Brain microvascular endothelial cell (primary cell): ENCODE data around the gene HCK.

Source experiments
- DNase-seq: peaks from one replicate; pipeline ENCODE4 v3.0.0-alpha.2; 2020
- H3K27ac ChIP-seq: fragments of 250-450 bp; sonication (Bioruptor Pico); 2 replicates; pipeline ENCODE4 v1.5.1; 2020; ENCODE audit warnings: mild to moderate bottlenecking, moderate library complexity
- H3K27me3 ChIP-seq: fragments of 250-450 bp; sonication (Bioruptor Pico); replicated peaks from 2 replicates; pipeline ENCODE4 v1.5.1; 2020; ENCODE audit warnings: mild to moderate bottlenecking
- H3K36me3 ChIP-seq: fragments of 250-450 bp; sonication (Bioruptor Pico); replicated peaks from 2 replicates; pipeline ENCODE4 v1.5.1; 2020; ENCODE audit warnings: mild to moderate bottlenecking
- H3K4me3 ChIP-seq: 2 replicates; pipeline ENCODE4 v1.5.1; 2011; ENCODE audit warnings: low read depth, mild to moderate bottlenecking, control low read depth, low read length, moderate library complexity
- in situ Hi-C: cut with HindIII; loops from 2 replicates; pipeline ENCODE4 v1.10.0; 2017; ENCODE audit warnings: low sequenced_read_pairs, low pct_ligation_motif_present
- TF ChIP-seq, protein P1 (sequence below): IDR thresholded peaks from 2 replicates; pipeline ENCODE4 v1.5.1; 2011; ENCODE audit warnings: low read depth, mild to moderate bottlenecking, moderate library complexity, low read length, control low read depth, inconsistent platforms; ENCODE audit errors: missing control alignments

HCK gene

DNA sequence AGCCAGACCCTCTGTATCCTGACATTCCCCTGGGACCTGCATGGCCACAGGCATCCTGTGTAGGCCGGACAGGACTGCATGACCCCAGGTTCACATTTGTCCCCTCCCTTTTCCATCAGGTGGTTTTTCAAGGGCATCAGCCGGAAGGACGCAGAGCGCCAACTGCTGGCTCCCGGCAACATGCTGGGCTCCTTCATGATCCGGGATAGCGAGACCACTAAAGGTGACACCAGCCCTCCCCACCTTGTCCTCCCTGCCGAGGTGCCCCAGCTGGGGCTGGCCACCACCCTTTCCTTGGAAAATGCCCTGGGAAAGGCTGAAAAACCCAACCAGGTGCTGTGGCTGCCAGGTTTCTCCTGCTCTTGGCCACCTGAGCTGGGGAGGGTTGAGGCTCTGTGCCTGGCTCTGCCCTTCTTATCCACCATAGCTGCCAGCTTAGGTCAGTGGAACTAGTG lies 27.6 kb downstream of the HCK start:
- TF ChIP-seq, protein P1, sequence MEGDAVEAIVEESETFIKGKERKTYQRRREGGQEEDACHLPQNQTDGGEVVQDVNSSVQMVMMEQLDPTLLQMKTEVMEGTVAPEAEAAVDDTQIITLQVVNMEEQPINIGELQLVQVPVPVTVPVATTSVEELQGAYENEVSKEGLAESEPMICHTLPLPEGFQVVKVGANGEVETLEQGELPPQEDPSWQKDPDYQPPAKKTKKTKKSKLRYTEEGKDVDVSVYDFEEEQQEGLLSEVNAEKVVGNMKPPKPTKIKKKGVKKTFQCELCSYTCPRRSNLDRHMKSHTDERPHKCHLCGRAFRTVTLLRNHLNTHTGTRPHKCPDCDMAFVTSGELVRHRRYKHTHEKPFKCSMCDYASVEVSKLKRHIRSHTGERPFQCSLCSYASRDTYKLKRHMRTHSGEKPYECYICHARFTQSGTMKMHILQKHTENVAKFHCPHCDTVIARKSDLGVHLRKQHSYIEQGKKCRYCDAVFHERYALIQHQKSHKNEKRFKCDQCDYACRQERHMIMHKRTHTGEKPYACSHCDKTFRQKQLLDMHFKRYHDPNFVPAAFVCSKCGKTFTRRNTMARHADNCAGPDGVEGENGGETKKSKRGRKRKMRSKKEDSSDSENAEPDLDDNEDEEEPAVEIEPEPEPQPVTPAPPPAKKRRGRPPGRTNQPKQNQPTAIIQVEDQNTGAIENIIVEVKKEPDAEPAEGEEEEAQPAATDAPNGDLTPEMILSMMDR, result no peak
- H3K27me3 ChIP-seq, result peaks cover 3% of the 10 kb centered on the region
- no peak for DNase-seq
- H3K36me3 ChIP-seq, result no peaks in the 10 kb centered on the region
- H3K27ac ChIP-seq, result no peak overlapping the region
- no peak overlapping the region for H3K4me3 ChIP-seq
- in situ Hi-C loops, result no loop called here

DNA sequence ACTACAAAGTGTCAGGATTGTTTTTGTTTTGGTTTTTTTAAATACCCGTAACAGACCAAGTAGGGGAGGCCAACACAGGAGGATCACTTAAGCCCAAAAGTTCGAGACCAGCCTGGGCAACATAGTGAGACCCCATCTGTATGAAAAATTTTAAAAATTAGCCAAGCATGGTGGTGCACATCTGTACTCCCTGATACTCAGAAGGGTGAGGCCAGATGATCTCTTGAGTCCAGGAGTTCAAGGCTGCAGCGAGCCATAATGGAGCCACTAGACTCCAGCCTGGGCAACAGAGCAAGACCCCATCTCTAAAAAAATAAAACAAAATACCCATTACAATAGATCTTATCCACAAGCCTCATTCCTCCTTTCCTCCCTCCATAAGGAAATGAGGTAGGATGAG lies 28.7 kb downstream of the HCK start:
- no peak overlapping the region for H3K4me3 ChIP-seq
- TF ChIP-seq, protein P1, result no peak
- no peak for DNase-seq
- H3K27me3 ChIP-seq, result peaks cover 3% of the 10 kb centered on the region
- no peaks in the 10 kb centered on the region for H3K36me3 ChIP-seq
- in situ Hi-C loops, result no loop called here
- H3K27ac ChIP-seq, result no peak overlapping the region

DNA sequence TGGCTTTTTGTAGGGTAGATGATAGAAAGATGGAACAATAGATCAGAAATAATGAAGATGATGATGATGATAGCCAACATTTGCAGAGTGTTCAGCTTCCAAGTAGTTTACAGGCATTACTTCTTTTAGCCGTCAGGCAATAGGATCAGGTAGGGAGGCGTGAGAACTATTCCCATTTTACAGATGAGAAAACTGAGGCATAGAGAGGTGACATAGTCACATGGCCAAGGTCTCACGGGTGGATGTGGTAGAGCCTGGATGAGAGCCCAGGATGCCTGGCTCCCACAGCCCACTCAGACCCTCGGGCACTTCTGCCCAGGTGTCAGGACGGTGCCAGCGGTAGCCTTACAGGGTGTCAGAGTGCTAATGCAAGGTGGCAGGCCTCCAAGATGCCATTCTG lies 31.4 kb downstream of the HCK start:
- no peak for DNase-seq
- TF ChIP-seq, protein P1, result no peak
- Histone ChIP-seq H3K36me3 (no peaks in the 10 kb centered on the region), H3K27ac (no peak overlapping the region), H3K27me3 (peaks cover 3% of the 10 kb centered on the region), H3K4me3 (no peak overlapping the region)
- in situ Hi-C loops, result no loop called here

- TF ChIP-seq, protein P1, result no peak
- in situ Hi-C loops, result no loop called here
- Histone ChIP-seq H3K27ac (no peak overlapping the region), H3K36me3 (no peaks in the 10 kb centered on the region), H3K27me3 (peaks cover 3% of the 10 kb centered on the region), H3K4me3 (no peak overlapping the region)
- DNase-seq, result no peak
Observed at GRCh38 chr20:32087070-32087469, 35.0 kb downstream of the HCK start.

- no peaks in the 10 kb centered on the region for H3K27me3 ChIP-seq
- in situ Hi-C loops, result no loop called here
- no peak overlapping the region for H3K27ac ChIP-seq
- no peaks in the 10 kb centered on the region for H3K36me3 ChIP-seq
- TF ChIP-seq, protein P1, result no peak
- H3K4me3 ChIP-seq, result no peak overlapping the region
- DNase-seq, result no peak
Observed at GRCh38 chr20:32088759-32089158, 36.7 kb downstream of the HCK start.

GRCh38 chr20:32089637-32090362 lies 37.8 kb downstream of the HCK start:
- no peak overlapping the region for H3K4me3 ChIP-seq
- in situ Hi-C loops, result no loop called here
- TF ChIP-seq, protein P1, result no peak
- no peaks in the 10 kb centered on the region for H3K36me3 ChIP-seq
- no peak overlapping the region for H3K27ac ChIP-seq
- H3K27me3 ChIP-seq, result peaks cover 3% of the 10 kb centered on the region
- no peak for DNase-seq
